Suprapubic skin (tissue), 3 donors: Measurements from ENCODE around the gene ANKH.

Source experiments
- EP300 ChIP-seq: sonication (generic); formaldehyde crosslinking; IDR thresholded peaks from one replicate; pipeline ENCODE4 v1.6.1; 2017; ENCODE audit warnings: antibody characterized with exemption
- POLR2A ChIP-seq, 2 donors: fragments of 450-650 bp; IDR thresholded peaks; one replicate each; pipeline ENCODE4 v1.6.1; 2017; ENCODE audit warnings: antibody characterized with exemption in 2 of 2, mild to moderate bottlenecking in 2 of 2, moderate library complexity in 2 of 2
- TF ChIP-seq, protein P1 (sequence below), 2 donors: fragments of 200-600 bp in 1 of 2; fragments of 450-650 bp in 1 of 2; sonication (generic) in 1 of 2; IDR thresholded peaks; one replicate each; pipeline ENCODE4 v1.5.1; 2016 to 2019; ENCODE audit warnings: antibody characterized with exemption in 2 of 2, mild to moderate bottlenecking in 1 of 2, moderate library complexity in 1 of 2

DNA sequence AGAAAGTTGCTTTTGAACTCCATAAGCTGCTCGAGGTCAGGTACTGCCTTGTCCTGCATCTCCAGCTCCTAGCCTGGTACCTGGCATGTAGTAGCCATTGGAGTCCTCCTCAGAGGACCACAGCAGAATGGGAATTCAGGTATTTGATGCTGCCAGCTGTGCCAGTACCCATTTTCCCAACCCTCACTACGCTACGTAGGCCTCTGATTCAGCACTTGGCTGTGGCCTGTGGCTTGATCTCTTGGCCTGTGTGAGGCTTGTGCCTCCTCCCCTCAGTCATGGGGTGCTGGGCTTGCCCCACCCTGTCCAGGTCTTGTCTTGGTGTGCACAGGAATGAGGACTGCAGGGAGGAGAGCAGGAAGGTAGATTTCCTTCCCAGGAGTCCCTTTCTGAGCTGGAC lies 195.3 kb downstream of the ANKH start:
- TF ChIP-seq, protein P1, sequence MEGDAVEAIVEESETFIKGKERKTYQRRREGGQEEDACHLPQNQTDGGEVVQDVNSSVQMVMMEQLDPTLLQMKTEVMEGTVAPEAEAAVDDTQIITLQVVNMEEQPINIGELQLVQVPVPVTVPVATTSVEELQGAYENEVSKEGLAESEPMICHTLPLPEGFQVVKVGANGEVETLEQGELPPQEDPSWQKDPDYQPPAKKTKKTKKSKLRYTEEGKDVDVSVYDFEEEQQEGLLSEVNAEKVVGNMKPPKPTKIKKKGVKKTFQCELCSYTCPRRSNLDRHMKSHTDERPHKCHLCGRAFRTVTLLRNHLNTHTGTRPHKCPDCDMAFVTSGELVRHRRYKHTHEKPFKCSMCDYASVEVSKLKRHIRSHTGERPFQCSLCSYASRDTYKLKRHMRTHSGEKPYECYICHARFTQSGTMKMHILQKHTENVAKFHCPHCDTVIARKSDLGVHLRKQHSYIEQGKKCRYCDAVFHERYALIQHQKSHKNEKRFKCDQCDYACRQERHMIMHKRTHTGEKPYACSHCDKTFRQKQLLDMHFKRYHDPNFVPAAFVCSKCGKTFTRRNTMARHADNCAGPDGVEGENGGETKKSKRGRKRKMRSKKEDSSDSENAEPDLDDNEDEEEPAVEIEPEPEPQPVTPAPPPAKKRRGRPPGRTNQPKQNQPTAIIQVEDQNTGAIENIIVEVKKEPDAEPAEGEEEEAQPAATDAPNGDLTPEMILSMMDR (IDR thresholded peaks at IDR 0.05), result no peak
- TF ChIP-seq POLR2A (IDR thresholded peaks at IDR 0.05), result no peak
- TF ChIP-seq EP300, result no peak
